Hepatocyte (in vitro differentiated cells): ENCODE measurements around the gene ZSCAN20. TPM values are rescaled to one million over a fixed set of nuclear protein-coding genes. Genes with fewer than 3 reads are reported as not detected.

Experiments
- DNase-seq: peaks from one replicate; pipeline ENCODE4 v3.0.0-alpha.2; 2016; ENCODE audit warnings: low spot score
- H2AFZ ChIP-seq: fragments of 200-600 bp; sonication (generic); 2 replicates; pipeline ENCODE4 v1.6.0; 2016; ENCODE audit warnings: antibody characterized with exemption, mild to moderate bottlenecking
- H3K27ac ChIP-seq: fragments of 200-600 bp; sonication (generic); 2 replicates; pipeline ENCODE4 v1.5.1; 2016; ENCODE audit warnings: mild to moderate bottlenecking
- H3K27me3 ChIP-seq: fragments of 200-600 bp; sonication (generic); 2 replicates; pipeline ENCODE4 v1.6.1; 2016
- H3K36me3 ChIP-seq: fragments of 200-600 bp; sonication (generic); replicated peaks from 2 replicates; pipeline ENCODE4 v1.5.1; 2016; ENCODE audit warnings: low read depth; ENCODE audit not compliant: insufficient read depth
- H3K4me1 ChIP-seq: fragments of 200-600 bp; sonication (generic); 2 replicates; pipeline ENCODE4 v1.5.1; 2016; ENCODE audit warnings: mild to moderate bottlenecking, moderate library complexity; ENCODE audit not compliant: insufficient read depth
- H3K4me2 ChIP-seq: fragments of 200-600 bp; sonication (generic); 2 replicates; pipeline ENCODE4 v1.6.0; 2016
- H3K4me3 ChIP-seq: fragments of 200-600 bp; sonication (generic); 2 replicates; pipeline ENCODE4 v1.5.1; 2016; ENCODE audit warnings: mild to moderate bottlenecking
- H3K79me2 ChIP-seq: fragments of 200-600 bp; sonication (generic); 2 replicates; pipeline ENCODE4 v1.6.0; 2017; ENCODE audit warnings: mild to moderate bottlenecking
- H3K9me2 ChIP-seq: fragments of 200-600 bp; sonication (generic); replicated peaks from 2 replicates; pipeline ENCODE4 v1.6.0; 2017; ENCODE audit warnings: mild to moderate bottlenecking; ENCODE audit not compliant: insufficient read depth
- H3K9me3 ChIP-seq: fragments of 200-600 bp; sonication (generic); 2 replicates; pipeline ENCODE4 v1.5.1; 2016; ENCODE audit warnings: low read depth, mild to moderate bottlenecking
- H4K20me1 ChIP-seq: fragments of 200-600 bp; sonication (generic); 2 replicates; pipeline ENCODE4 v1.6.0; 2016; ENCODE audit warnings: mild to moderate bottlenecking; ENCODE audit not compliant: insufficient read depth, poor library complexity, severe bottlenecking
- EZH2 ChIP-seq: fragments of 200-600 bp; sonication (generic); IDR thresholded peaks from 2 replicates; pipeline ENCODE4 v1.6.1; 2016; ENCODE audit warnings: antibody characterized with exemption, mild to moderate bottlenecking, borderline replicate concordance
- EZH2phosphoT487 ChIP-seq: fragments of 200-600 bp; sonication (generic); IDR thresholded peaks from one replicate; pipeline ENCODE4 v1.6.1; 2018; ENCODE audit warnings: antibody characterized with exemption, mild to moderate bottlenecking, low read depth, moderate library complexity; ENCODE audit not compliant: unreplicated experiment, severe bottlenecking
- WGBS: methylation state at CpG from one replicate; pipeline ENCODE4 v1.1.6; 2016; ENCODE audit warnings: low lambda C conversion rate; ENCODE audit errors: missing lambda C conversion rate; 5-methylcytosine and 5-hydroxymethylcytosine counted together
- polyA plus RNA-seq: library from polyadenylated mRNA; unstranded; fragments of >200 nt; fragmentation: Nextera tagmentation; extraction: Ambion mirVana; gene quantifications from 2 replicates; pipeline ENCODE4 v1.2.1, GENCODE V29; 2016
- total RNA-seq: library from RNA; depleted of rRNA; stranded (reverse); fragments of >200 nt; gene quantifications from 2 replicates; pipeline ENCODE4 v1.2.3, GENCODE V29; 2014
- TF ChIP-seq, protein P1 (sequence below): fragments of 200-600 bp; sonication (generic); IDR thresholded peaks from 2 replicates; pipeline ENCODE4 v1.5.1; 2016; ENCODE audit warnings: antibody characterized with exemption, mild to moderate bottlenecking; ENCODE audit not compliant: poor library complexity

Gene ZSCAN20
- total and polyA plus RNA-seq, 2 experiments from 2014 or later: 0.98 to 6.8 TPM

DNA sequence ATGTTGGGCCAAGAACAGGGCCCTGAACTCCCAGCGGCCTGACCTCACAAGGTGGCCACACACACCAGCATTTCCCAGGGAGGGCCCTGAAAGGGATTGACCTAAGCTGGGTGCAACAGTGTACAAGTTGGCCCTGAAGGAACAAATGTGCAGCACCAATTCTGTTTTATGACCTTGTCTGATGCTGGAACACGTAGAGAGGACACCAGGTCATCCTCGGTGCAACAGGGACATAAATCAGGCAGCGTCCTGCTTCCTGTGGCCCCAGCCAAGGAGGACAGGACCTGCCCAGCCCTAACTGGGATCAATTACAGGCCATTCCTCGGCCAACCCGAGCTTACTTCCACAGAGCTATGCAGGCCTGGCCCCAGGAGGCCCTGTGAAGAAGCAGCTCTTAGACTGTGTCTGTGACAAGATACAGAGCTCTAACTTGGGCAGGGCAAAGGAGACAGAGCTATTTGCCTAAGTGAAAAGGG, 28.7 kb upstream of the ZSCAN20 start:
- H2AFZ ChIP-seq: no peak overlapping the region
- peak; percentile 19 for DNase-seq

DNA sequence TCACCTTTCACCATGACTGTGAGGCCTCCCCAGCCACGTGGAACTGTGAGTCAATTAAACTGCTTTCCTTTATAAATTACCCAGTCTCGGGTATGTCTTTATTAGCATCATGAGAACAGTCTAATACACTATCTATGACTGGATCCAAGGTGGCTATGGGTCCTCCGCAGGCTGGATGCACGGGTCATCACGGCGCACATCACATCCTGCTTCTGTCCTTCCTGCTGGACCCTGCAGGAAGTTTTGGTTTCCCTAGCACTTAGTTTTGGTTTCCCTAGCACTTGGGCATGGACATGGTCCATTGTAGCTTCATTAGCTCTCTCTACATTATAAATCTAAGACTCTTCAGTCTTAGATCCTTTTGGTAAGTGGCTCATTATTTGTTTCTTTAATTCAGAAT, 27.3 kb upstream of the ZSCAN20 start:
- Histone ChIP-seq H3K9me3 (no peaks in the 10 kb centered on the region), H3K4me3 (no peak overlapping the region), H4K20me1 (no peaks in the 10 kb centered on the region), H3K36me3 (no peaks in the 10 kb centered on the region), H3K4me2 (no peak overlapping the region), H3K27ac (no peak overlapping the region), H3K27me3 (no peaks in the 10 kb centered on the region), H3K79me2 (no peaks in the 10 kb centered on the region), H3K9me2 (no peaks in the 10 kb centered on the region), H3K4me1 (peaks cover 7% of the 10 kb centered on the region), H2AFZ (no peak overlapping the region)
- no peak for TF ChIP-seq EZH2
- TF ChIP-seq EZH2phosphoT487: no peak
- TF ChIP-seq, protein P1, sequence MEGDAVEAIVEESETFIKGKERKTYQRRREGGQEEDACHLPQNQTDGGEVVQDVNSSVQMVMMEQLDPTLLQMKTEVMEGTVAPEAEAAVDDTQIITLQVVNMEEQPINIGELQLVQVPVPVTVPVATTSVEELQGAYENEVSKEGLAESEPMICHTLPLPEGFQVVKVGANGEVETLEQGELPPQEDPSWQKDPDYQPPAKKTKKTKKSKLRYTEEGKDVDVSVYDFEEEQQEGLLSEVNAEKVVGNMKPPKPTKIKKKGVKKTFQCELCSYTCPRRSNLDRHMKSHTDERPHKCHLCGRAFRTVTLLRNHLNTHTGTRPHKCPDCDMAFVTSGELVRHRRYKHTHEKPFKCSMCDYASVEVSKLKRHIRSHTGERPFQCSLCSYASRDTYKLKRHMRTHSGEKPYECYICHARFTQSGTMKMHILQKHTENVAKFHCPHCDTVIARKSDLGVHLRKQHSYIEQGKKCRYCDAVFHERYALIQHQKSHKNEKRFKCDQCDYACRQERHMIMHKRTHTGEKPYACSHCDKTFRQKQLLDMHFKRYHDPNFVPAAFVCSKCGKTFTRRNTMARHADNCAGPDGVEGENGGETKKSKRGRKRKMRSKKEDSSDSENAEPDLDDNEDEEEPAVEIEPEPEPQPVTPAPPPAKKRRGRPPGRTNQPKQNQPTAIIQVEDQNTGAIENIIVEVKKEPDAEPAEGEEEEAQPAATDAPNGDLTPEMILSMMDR: no peak
- no peak for DNase-seq
- WGBS: 93% methylated on average over 6 of the region's 6 CpGs

More for the DNA sequence above, 28.7 kb upstream of the ZSCAN20 start:
- H3K36me3 ChIP-seq: no peaks in the 10 kb centered on the region
- no peaks in the 10 kb centered on the region for H3K79me2 ChIP-seq
- no peaks in the 10 kb centered on the region for H3K9me2 ChIP-seq
- 35% methylated on average over 6 of the region's 6 CpGs for WGBS
- no peaks in the 10 kb centered on the region for H3K9me3 ChIP-seq
- no peak overlapping the region for H3K4me2 ChIP-seq
- no peaks in the 10 kb centered on the region for H3K27me3 ChIP-seq
- H3K4me1 ChIP-seq: peaks cover 7% of the 10 kb centered on the region
- no peak overlapping the region for H3K4me3 ChIP-seq
- TF ChIP-seq EZH2phosphoT487 (no peak), EZH2 (no peak)
- TF ChIP-seq, protein P1: no peak
- no peaks in the 10 kb centered on the region for H4K20me1 ChIP-seq
- peak overlapping the region; percentile 9 for H3K27ac ChIP-seq

DNA sequence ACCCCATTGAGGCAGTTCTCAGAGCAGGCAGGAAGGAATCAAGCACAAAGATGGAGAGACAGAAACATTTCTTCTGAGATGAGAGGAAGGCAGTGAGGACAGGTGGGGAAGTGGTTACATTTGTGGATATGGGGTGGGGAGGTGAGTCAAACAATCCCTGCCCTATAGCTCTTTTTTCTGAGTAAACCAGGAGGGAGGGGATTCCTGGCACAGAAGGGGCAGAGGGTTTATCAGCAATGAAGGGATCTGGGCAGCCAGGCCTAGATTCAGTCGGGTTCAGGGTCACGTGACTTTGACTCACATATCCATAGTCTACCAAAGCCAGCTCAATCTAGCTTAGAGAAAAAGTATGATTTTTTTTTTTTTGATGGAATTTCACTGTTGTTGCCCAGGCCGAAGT, 25.9 kb upstream of the ZSCAN20 start:
- DNase-seq: no peak
- H3K27ac ChIP-seq: no peak overlapping the region
- H4K20me1 ChIP-seq: no peaks in the 10 kb centered on the region
- no peak overlapping the region for H3K4me2 ChIP-seq
- WGBS: 92% methylated on average over 3 of the region's 3 CpGs
- no peaks in the 10 kb centered on the region for H3K9me2 ChIP-seq
- H3K27me3 ChIP-seq: no peaks in the 10 kb centered on the region
- TF ChIP-seq EZH2phosphoT487: no peak
- TF ChIP-seq, protein P1: no peak
- TF ChIP-seq EZH2: no peak
- H3K9me3 ChIP-seq: no peaks in the 10 kb centered on the region
- no peaks in the 10 kb centered on the region for H3K79me2 ChIP-seq
- no peak overlapping the region for H2AFZ ChIP-seq
- H3K36me3 ChIP-seq: no peaks in the 10 kb centered on the region
- no peak overlapping the region for H3K4me3 ChIP-seq
- H3K4me1 ChIP-seq: peaks cover 7% of the 10 kb centered on the region
